HG03575 (cell line): ENCODE data around the gene MCF2L2.
"Not testable (repeated sequence)": the region's sequence is repeated elsewhere in the genome, so short reads cannot be mapped to it uniquely, and the experiment has no call there.

Experiments used
- ATAC-seq: cut with Tn5 transposase; IDR thresholded peaks from one replicate; pipeline ENCODE4 v1.9.1; 2021; ENCODE audit not compliant: unreplicated experiment, insufficient number of reproducible peaks, low FRiP score; ENCODE audit errors: extremely low read depth

The MCF2L2 gene

GRCh38 chr3:183172051-183172639 lies 256.3 kb downstream of the MCF2L2 start:
- no peak for ATAC-seq

- ATAC-seq = not testable (repeated sequence)
Measured at GRCh38 chr3:183167975-183168374, 260.4 kb downstream of the MCF2L2 start.

- no peak for ATAC-seq
Measured at GRCh38 chr3:183163563-183163962, 264.9 kb downstream of the MCF2L2 start.

GRCh38 chr3:183161552-183162336 lies 266.7 kb downstream of the MCF2L2 start:
- ATAC-seq = peak; percentile 70

DNA sequence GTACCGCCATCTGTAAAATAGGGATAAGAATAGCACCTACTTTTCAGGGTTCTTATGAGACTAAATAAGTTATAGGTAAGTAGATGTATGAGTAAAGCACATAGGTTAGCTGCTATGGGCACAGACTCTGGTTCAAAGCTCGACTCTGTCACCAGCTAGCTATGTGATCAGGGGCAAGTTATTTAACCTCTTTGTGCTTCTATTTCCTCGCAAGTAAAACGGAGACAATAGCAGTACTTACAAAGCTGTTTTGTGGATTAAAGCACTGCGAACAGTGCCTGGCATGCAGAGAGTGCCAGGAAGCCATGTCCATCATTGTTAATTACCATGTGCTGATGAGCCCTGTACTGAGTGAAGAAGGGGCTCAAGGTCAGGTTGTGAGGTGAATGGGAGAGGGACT lies 267.8 kb downstream of the MCF2L2 start:
- ATAC-seq = no peak

GRCh38 chr3:183159333-183159732 lies 269.1 kb downstream of the MCF2L2 start:
- ATAC-seq = no peak

- peak; percentile 32 for ATAC-seq
Measured at GRCh38 chr3:183158551-183159006, 269.8 kb downstream of the MCF2L2 start.

DNA sequence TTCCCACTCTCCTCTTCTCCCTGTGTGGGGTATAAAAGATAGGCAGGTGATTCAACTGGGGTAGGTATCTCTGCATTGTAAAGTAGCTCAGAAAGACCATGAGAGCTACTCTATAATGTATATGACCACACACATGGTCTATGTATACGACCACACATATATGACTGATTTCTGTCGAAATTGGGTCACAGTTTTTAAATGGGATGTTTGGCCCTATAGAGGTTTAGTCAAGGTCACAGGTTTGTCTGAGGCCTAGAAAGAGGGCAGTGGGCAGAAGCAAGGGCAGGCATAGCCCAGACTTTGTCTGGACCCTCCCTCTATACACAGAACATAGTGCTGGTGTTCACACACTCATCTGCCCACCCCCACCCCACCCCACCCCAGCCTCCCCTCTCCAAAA lies 270.3 kb downstream of the MCF2L2 start:
- ATAC-seq = no peak

DNA sequence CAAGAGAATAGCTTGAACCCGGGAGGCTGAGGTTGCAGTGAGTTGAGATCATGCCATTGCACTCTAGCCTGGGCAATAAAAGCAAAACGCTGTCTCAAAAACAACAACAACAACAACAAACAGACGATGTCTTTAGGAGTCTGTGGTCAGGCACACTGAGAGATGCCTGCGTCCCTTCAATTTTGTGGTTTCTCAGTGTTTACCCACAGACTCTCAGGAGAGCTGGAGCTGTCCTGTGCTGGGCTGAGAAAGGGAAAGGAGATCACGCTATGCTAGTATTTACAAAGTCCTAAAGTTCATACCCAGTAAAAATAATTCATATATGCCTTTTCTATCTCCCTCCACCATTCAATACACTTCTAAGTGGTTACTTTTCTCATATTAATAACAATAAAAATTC lies 272.2 kb downstream of the MCF2L2 start:
- no peak for ATAC-seq

DNA sequence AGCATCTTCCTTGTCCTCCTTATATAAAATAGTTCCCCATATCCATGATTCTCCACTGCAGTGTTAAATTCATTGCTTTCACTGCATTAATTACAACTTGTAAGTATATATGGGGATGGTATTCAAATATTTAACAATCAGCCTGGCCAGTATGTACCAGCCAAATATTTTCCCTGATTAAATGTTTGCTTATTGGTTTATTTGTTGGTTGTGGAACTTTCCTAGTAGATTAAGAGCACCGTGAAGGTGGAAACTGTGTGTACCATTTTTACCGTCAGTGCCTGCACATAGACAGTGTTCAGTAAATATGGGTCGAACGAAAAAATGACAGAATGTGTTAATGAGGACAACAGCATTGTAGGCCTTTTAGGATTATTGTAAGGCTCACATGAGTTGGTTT lies 272.9 kb downstream of the MCF2L2 start:
- no peak for ATAC-seq

DNA sequence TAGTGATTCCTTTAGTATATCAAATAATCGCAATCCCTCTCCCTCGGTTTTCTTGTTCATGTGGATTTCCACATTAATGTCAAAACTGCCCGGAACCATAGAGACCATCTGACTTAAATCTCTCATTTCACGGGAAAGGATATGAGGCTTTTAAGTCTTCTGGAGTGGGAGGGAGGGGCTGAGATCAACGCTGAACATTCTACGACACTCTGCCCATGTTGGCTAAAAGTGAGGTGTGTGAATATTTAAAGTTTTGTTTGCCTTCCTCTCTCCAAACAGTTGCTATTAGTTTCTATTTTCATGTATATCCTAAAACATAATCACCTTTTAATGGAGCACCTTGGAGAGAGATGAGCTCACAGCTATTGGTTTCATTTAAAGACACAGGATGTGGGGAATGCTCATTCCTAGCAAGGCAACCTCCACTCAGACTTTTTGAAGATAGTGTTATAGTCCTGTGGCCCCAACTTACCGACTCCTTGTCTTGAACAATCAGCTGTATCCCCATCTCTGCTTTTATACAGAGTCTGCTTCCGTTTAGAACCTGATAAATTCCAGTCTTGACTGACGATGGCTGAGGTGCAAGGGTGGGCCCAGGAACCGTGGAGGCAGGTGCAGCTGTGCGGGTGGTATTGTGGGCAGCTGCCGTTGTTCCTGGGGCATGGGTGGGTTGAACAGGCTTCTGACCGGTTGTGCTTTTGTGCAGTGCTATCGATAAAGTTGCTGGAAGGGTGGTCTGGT lies 275.0 kb downstream of the MCF2L2 start:
- no peak for ATAC-seq

DNA sequence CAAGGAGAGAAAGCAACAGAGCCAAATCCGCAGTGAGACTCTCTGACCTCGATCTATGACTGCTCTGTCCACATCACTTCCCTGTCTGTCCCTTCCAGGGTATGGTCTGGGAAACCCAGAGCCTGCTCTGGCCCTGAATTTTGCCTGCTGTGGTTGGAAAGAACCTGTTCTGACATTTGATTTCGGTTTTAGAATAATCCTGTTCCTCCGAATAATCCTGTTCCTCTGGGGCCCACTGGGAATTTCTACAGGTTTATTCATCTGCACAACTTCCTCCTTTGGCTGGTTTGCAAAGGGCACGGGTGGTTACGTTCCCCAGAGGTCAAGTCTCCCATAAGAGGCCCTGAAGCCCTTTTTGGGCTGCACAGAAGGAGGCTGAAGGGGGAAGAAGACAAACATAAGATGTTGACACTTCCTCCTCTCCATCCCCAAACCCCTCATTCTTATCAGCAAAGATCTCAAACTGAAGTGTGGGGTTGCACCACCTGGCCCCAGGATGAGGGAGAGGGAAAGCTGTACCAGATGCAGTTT lies 276.5 kb downstream of the MCF2L2 start:
- ATAC-seq = no peak

GRCh38 chr3:183151086-183151485 lies 277.3 kb downstream of the MCF2L2 start:
- ATAC-seq = no peak

DNA sequence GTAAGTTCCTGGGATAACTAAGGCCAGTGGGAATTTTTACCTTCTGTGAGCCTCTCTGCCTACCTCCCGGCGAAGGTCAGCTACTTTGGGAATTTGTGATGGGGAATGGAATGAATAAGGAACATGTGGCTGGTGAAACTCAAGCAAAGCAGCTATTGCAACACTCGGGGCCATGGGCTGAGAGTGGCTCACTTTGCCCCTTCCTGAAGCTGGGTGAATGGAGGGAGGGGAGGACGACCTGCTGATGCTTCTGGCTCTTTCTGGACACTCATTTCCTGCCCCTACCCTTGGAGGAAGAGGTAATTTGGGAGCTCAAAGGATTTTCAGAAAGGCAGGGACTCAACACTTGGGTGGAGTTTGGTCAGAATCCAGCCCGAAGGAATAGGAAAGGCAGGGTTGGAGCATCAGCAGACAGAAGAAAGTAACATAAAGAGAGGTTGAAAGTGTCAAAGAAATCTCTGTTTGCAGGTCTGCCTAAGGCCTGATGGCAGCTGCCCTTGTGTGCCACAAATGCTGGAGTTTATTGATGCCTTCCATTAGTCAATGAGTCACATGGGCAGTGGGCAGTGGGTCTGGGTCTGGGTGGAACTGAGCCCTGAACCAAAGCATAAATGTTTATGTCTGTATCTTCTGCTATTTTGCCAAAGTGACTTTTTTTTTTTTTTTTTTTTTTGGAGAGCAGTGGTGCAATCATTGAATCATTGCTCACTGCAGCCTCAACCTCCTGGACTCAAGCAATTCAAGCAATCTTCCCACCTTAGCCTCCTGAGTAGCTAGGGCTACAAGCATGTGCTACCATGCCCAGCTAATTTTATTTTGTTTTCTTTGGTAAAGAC lies 278.3 kb downstream of the MCF2L2 start:
- ATAC-seq = no peak

GRCh38 chr3:183148056-183148455 lies 280.4 kb downstream of the MCF2L2 start:
- no peak for ATAC-seq

DNA sequence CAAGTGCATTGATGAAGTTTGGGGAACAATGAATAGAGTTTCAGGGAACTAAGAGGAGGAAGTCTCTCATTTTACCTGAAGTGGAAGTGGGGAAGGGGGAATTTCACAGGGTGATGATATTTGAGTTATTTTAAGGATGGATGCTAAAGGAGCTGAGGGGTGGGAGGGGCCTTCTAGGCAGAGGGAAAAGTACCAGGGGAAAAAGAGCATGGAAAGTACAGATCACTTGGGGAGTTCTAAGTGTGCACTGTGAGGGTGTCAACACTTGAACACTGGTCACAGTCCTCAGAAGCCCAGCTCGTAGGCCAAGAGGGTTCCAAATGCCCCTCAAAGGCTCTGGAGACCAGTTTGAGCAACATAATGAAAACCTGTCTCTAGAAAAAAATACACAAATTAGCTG lies 284.1 kb downstream of the MCF2L2 start:
- no peak for ATAC-seq

- no peak for ATAC-seq
Measured at GRCh38 chr3:183142199-183142598, 286.2 kb downstream of the MCF2L2 start.

DNA sequence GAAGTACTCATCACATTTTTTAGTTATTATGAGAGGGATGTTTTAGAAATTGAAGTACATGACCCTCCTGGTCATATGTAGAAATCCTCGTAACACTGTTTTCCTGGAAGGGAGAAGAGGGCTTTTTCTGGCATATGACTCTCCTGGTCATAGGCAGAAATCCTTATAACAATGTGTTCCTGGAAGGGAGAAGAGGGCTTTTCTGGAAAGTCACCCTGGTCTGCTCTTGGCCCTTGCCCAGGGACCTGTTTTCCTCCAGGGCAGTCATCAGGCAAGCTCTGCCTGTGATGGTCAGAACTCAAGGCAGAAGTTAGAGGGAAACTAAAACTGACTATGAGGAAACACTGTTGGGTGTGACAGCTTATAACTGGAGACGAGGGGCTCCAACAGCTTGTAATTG lies 293.6 kb downstream of the MCF2L2 start:
- no peak for ATAC-seq

DNA sequence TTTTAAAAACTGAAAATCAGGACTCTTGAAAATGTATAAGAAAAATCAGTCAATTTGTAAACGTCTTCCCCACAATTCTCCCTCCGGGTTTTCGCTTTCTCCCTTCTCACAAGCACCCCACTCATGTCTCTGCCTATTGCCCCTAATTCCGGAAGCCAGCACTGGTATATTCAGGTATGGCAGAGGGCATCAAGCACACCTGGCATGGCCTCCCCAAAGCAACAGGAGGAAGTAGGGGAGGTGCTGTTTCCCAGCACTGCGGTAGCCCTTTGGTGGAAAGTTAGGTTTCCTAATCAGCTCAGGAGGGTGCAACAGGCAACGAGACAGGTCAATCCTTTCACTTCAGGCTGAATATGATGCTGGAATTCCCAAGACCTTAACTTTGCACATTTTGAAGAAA lies 296.0 kb downstream of the MCF2L2 start:
- no peak for ATAC-seq
